Upper lobe of left lung (tissue), 4 donors: Measurements from ENCODE around the gene TMC3.

Experiments used
- EP300 ChIP-seq, 4 donors: sonication (generic); formaldehyde crosslinking; IDR thresholded peaks; one replicate each; pipeline ENCODE4 v1.5.1; 2017; ENCODE audit warnings: antibody characterized with exemption in 4 of 4, control low read depth in 2 of 4
- POLR2A ChIP-seq, 4 donors: fragments of 450-650 bp; IDR thresholded peaks; one replicate each; pipeline ENCODE4 v1.5.1; 2016 to 2017; ENCODE audit warnings: antibody characterized with exemption in 4 of 4, mild to moderate bottlenecking in 2 of 4

DNA sequence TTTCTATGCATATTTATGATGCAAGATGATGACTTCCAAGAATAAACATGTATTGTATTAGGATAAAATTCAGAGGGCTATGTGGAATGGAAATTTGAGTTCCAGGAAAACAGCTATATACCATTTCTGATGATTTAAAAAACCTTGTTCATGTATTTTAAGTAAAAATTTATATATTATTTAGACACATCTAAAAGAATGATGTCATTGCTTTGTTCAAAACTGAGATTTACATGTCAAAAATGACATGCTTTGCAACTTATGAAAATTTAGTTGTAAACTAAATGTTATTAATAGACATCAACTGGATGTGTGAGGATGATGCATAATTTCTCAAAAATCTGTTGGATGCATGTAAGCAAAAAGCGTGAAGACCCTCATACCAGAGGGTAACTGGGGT lies 52.3 kb downstream of the TMC3 start:
- TF ChIP-seq POLR2A (IDR thresholded peaks at IDR 0.05) (no peak), EP300 (IDR thresholded peaks at IDR 0.05) (no peak)
